H1 (cell line): ENCODE measurements around the gene ZNF148.

ENCODE experiments used
- EZH2 ChIP-seq: fragments of 200-600 bp; sonication (generic); IDR thresholded peaks from 2 replicates; pipeline ENCODE4 v1.7.1; 2012; ENCODE audit warnings: low read depth, mild to moderate bottlenecking, moderate library complexity, low read length, inconsistent platforms; ENCODE audit not compliant: severe bottlenecking
- POLR2A ChIP-seq, 2 experiments: IDR thresholded peaks; 1 replicate in 1 of 2; 2 replicates in 1 of 2; pipeline ENCODE4 v1.6.1; 2011; ENCODE audit warnings: low read depth in 2 of 2, low read length in 2 of 2, mild to moderate bottlenecking in 2 of 2; ENCODE audit errors: control extremely low read depth in 1 of 2

- no peak for TF ChIP-seq POLR2A (IDR thresholded peaks at IDR 0.05; ENCODE audit: control extremely low read depth in 1 of 2, low read depth in 2 of 2, low read length in 2 of 2)
- no peak for TF ChIP-seq EZH2
Measured at GRCh38 chr3:125236331-125236903, 138.7 kb downstream of the ZNF148 start.
